GM19035 (cell line): ENCODE data around the gene MTERF2.

Experiments
- ATAC-seq: cut with Tn5 transposase; IDR thresholded peaks from one replicate; pipeline ENCODE4 v1.9.1; 2021; ENCODE audit not compliant: unreplicated experiment

MTERF2 gene

GRCh38 chr12:106994579-106995220, 7.8 kb upstream of the MTERF2 start:
- no peak for ATAC-seq

- ATAC-seq = no peak
These were observed 900 bp upstream of the MTERF2 start for GRCh38 chr12:106987846-106988245.

DNA sequence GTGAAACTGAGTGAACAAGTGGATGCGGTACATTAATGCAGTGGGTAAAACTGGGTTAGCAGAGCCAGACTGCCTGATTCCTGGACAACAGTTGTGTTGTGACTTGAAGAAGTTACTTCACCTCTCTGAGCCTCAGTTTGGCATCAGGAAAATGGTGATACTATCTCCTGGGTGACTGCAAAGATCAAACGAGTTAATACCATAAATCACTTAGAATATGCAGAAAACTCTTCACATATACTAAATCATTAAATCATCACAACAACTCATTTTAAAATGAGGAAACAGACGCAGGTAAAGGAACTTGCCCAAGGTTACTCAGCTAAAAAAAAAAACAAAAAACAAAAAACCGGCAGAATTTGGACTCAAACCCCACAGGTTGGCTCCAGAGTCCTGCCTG, 811 bp downstream of the MTERF2 start:
- ATAC-seq = no peak

DNA sequence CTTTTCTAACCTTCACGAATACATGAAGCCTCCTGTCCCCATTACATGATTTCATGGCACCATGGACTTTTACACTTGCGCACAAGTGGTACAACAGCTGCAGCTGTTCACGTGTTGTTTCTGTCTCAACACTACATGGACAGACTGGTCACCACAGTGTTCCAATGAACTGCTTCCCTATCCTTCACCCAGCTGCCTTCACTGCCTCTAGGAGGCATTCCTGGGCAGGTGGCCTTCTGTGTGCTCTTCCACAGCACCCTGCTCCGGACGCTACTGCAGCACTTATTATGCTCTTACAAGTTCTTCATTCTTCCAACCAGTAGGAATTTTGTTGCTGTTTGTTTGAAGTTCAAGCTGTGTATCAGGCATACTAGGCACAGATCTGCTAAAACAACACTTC, 1.5 kb downstream of the MTERF2 start:
- ATAC-seq = no peak

GRCh38 chr12:106984588-106985137, 2.3 kb downstream of the MTERF2 start:
- ATAC-seq = no peak

DNA sequence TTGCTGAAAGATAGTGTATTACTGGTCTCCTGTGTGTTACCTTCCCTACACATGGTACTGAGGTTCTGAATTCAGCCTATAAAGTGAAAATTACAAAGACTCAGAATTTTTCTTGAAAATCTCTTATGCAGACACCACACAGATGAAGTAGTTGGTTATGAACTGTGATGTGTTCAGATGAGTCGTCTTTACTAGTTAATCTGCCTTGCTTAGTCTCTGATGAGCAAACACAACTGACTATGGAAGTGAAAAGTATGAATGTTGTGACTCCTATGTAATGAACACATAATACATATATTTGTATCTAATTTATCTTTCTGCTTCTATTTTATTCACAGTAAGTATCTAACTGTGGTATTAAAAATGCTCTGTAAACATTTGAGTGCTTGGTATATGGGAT, 4.7 kb downstream of the MTERF2 start:
- ATAC-seq = no peak

GRCh38 chr12:106981788-106982187, 5.2 kb downstream of the MTERF2 start:
- no peak for ATAC-seq

GRCh38 chr12:106980944-106981343, 6.0 kb downstream of the MTERF2 start:
- no peak for ATAC-seq

DNA sequence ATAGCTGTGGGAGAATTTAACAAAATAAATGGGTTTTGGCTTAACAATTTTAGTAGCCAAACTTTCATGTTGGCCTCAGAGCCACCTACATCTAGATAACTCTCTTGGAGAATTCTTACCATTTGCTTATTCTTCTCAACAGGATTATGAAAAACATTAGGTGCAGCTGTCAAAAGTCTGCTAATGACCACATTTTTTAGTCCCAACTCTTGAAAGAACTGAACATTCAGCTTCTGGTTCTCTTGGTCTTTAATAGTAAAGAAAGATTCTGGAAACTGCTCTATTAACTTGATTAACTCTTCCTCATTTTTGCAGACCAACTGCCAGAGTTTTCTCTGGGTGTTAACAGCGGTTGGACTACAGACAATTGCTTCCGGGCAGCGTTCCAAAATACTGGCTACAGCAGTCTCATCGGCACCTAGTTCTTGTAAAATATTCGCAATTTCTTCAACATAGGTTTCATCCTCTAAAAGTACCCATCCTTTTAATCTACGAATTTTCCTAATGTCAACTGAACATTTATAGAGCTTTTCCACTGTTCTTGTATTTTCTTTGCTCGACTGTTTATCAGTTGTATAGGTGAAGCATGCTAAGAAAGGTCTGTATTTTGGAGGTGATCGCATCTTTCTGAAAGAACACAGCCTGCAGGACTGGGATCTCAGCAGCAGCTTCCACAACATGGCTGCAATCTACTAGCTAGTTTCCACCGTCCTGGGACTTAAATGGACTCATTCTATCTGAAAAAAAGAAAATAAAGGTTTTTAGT, 8.7 kb downstream of the MTERF2 start:
- ATAC-seq = no peak

- ATAC-seq = no peak
These were observed 10.3 kb downstream of the MTERF2 start for GRCh38 chr12:106976668-106977067.

DNA sequence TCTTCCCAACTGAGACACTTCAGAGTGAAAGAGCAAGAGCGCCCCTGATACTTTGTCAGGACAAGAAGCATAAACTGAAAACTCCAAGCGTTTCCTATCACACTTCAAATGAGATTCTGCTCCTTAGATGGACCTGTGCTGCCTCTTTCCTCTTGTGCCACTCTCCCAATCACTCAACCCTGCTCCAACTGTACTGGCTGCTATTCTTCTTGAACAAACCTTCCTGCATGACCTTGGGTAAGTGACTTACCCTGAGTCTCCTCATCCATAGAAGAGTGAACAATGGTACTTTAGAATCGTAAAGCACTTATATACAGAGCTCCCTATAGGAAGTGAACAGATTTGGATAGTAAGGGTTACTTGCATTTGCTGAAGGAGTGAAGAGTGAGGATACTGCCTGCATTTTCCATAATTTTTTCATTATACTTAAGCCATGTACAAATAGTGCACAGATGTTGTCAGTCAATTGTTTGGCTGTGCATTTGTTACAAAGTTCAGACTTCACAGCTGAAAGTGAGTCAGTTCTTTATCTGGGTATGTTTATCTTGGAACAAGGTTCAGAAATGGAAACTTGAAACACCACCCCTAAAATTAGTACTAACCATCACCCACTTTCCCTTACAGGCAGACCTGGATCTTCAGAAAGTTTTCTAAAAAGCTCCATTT, 10.8 kb downstream of the MTERF2 start:
- no peak for ATAC-seq

GRCh38 chr12:106975098-106975497, 11.8 kb downstream of the MTERF2 start:
- ATAC-seq = no peak

- peak; percentile 92 for ATAC-seq
These were observed 12.4 kb downstream of the MTERF2 start for GRCh38 chr12:106974511-106974910.

DNA sequence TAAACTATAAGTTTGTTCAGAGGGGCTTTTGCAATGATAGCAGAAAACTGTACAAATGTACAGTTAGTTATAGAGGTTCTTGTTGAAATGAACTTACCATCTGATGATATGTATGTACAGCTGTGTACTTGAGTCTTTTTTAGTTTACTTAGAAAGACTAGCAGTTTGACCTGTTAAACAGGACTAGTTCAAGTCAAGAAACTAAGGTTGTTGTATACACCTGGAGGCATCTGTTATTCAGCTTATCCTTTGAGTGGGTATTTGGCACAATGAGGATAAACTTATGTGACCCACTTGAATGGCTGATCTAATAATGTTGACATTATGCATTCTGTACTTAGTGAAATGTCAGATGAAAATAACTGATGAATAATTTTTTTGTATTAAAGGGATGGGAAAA, 13.4 kb downstream of the MTERF2 start:
- no peak for ATAC-seq

DNA sequence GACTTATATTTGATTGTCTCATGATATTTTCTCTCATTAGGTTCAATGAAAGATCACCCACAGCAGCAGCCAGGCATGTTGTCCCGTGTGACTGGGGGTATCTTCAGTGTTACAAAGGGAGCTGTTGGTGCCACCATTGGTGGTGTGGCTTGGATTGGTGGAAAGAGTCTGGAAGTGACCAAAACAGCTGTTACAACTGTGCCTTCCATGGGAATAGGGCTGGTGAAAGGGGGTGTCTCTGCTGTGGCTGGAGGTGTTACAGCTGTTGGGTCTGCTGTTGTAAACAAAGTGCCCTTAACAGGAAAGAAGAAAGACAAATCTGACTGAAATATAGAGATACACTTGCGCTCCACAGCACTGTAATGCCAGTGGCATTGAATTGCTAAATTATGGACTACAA, 15.9 kb downstream of the MTERF2 start:
- ATAC-seq = no peak

- no peak for ATAC-seq
These were observed 22.4 kb downstream of the MTERF2 start for GRCh38 chr12:106964526-106964925.

- ATAC-seq = no peak
These were observed 24.7 kb downstream of the MTERF2 start for GRCh38 chr12:106962286-106962685.

- ATAC-seq = no peak
These were observed 26.5 kb downstream of the MTERF2 start for GRCh38 chr12:106960443-106960842.

DNA sequence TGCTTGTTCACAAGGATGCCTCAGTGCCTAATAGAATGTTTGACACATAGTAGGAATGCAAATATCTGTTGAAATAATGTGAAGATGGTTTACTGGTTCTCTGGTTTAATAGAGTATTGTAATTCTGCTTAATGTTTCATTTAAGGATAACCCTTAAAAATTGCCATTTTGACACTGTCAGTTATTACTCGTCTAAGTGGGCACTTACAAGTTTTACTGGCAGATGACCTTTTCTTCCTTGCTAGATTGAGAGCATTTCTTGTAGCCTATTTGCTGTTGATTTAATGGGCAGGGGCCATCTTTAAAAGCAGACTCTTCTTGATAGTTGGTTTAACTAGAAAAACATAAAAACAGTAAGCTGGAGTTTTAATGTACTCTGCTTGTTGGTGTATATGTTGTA, 29.4 kb downstream of the MTERF2 start:
- ATAC-seq = no peak

GRCh38 chr12:106956048-106956578, 30.8 kb downstream of the MTERF2 start:
- peak; percentile 36 for ATAC-seq

- ATAC-seq = peak; percentile 81
These were observed 31.4 kb downstream of the MTERF2 start, which contains the start of gene TMEM263 for GRCh38 chr12:106955377-106956047. TSS of gene TMEM263 (plus strand) at chr12:106955907. CDS start at chr12:106967117, 11,210 bp downstream.
